Measurements from ENCODE around the gene HTR2A.

The HTR2A gene

GRCh38 chr13:46874006-46874405 lies 22.8 kb downstream of the HTR2A start:
- no peak overlapping the region for H3K4me3 ChIP-seq (ENCODE audit: low read depth, low read length)

GRCh38 chr13:46871557-46871956 lies 25.3 kb downstream of the HTR2A start:
- no peak overlapping the region for H3K4me3 ChIP-seq (ENCODE audit: low read depth, low read length)

GRCh38 chr13:46868091-46868490 lies 28.8 kb downstream of the HTR2A start:
- no peak overlapping the region for H3K4me3 ChIP-seq (ENCODE audit: low read depth, low read length)

- H3K4me3 ChIP-seq (ENCODE audit: low read depth, low read length): no peak overlapping the region
Observed at GRCh38 chr13:46866150-46866549, 30.7 kb downstream of the HTR2A start.

GRCh38 chr13:46864941-46865340 lies 31.9 kb downstream of the HTR2A start:
- no peak overlapping the region for H3K4me3 ChIP-seq (ENCODE audit: low read depth, low read length)

- no peak overlapping the region for H3K4me3 ChIP-seq (ENCODE audit: low read depth, low read length)
Observed at GRCh38 chr13:46861959-46862358, 34.9 kb downstream of the HTR2A start.

- no peak overlapping the region for H3K4me3 ChIP-seq (ENCODE audit: low read depth, low read length)
Observed at GRCh38 chr13:46860722-46861121, 36.1 kb downstream of the HTR2A start.

- no peak overlapping the region for H3K4me3 ChIP-seq (ENCODE audit: low read depth, low read length)
Observed at GRCh38 chr13:46858776-46859175, 38.1 kb downstream of the HTR2A start.

- H3K4me3 ChIP-seq (ENCODE audit: low read depth, low read length): no peak overlapping the region
Observed at GRCh38 chr13:46858163-46858562, 38.7 kb downstream of the HTR2A start.

GRCh38 chr13:46855664-46856063 lies 41.2 kb downstream of the HTR2A start:
- no peak overlapping the region for H3K4me3 ChIP-seq (ENCODE audit: low read depth, low read length)

- no peak overlapping the region for H3K4me3 ChIP-seq (ENCODE audit: low read depth, low read length)
Observed at GRCh38 chr13:46855166-46855565, 41.7 kb downstream of the HTR2A start.

- no peak overlapping the region for H3K4me3 ChIP-seq (ENCODE audit: low read depth, low read length)
Observed at GRCh38 chr13:46852168-46852567, 44.7 kb downstream of the HTR2A start.

GRCh38 chr13:46850214-46850613 lies 46.6 kb downstream of the HTR2A start:
- H3K4me3 ChIP-seq (ENCODE audit: low read depth, low read length): no peak overlapping the region

- H3K4me3 ChIP-seq (ENCODE audit: low read depth, low read length): no peak overlapping the region
Observed at GRCh38 chr13:46846726-46847125, 50.1 kb downstream of the HTR2A start.

GRCh38 chr13:46845146-46845545 lies 51.7 kb downstream of the HTR2A start:
- no peak overlapping the region for H3K4me3 ChIP-seq (ENCODE audit: low read depth, low read length)

- H3K4me3 ChIP-seq (ENCODE audit: low read depth, low read length): no peak overlapping the region
Observed at GRCh38 chr13:46844431-46844830, 52.4 kb downstream of the HTR2A start.

GRCh38 chr13:46839399-46839798 lies 57.5 kb downstream of the HTR2A start:
- no peak overlapping the region for H3K4me3 ChIP-seq (ENCODE audit: low read depth, low read length)

GRCh38 chr13:46834657-46835056 lies 62.2 kb downstream of the HTR2A start:
- no peak overlapping the region for H3K4me3 ChIP-seq (ENCODE audit: low read depth, low read length)

GRCh38 chr13:46831588-46832194 lies 65.2 kb downstream of the HTR2A start:
- H3K4me3 ChIP-seq (ENCODE audit: low read depth, low read length): no peak overlapping the region

GRCh38 chr13:46830405-46831005 lies 66.3 kb downstream of the HTR2A start:
- no peak overlapping the region for H3K4me3 ChIP-seq (ENCODE audit: low read depth, low read length)

GRCh38 chr13:46822551-46822950 lies 74.3 kb downstream of the HTR2A start:
- no peak overlapping the region for H3K4me3 ChIP-seq (ENCODE audit: low read depth, low read length)

GRCh38 chr13:46817838-46818476 lies 78.9 kb downstream of the HTR2A start:
- no peak overlapping the region for H3K4me3 ChIP-seq (ENCODE audit: low read depth, low read length)

All from iPS-11a (cell line).